ENCODE measurements around the gene SCD.
"Not testable (repeated sequence)": the region's sequence is repeated elsewhere in the genome, so short reads cannot be mapped to it uniquely, and the experiment has no call there.

GRCh38 chr10:100301123-100301522, 45.9 kb upstream of the SCD start:
- not testable (repeated sequence) for TF ChIP-seq CTCF, POLR2A (IDR thresholded peaks at IDR 0.05)

Data from adrenal gland (tissue), 5 donors.